ENCODE results near the gene TMEM100. TPM values are rescaled to one million over a fixed set of nuclear protein-coding genes. Genes with fewer than 3 reads are reported as not detected.

Gene TMEM100, protein sequence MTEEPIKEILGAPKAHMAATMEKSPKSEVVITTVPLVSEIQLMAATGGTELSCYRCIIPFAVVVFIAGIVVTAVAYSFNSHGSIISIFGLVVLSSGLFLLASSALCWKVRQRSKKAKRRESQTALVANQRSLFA
- total RNA-seq, result 10 to 100 TPM; 18.3 to 24.3 TPM
- long read RNA-seq, partial matches to known transcripts, result 0 of 9 reads
- long read RNA-seq, other reads (novel, unspliced or antisense), result 3 of 9 reads

DNA sequence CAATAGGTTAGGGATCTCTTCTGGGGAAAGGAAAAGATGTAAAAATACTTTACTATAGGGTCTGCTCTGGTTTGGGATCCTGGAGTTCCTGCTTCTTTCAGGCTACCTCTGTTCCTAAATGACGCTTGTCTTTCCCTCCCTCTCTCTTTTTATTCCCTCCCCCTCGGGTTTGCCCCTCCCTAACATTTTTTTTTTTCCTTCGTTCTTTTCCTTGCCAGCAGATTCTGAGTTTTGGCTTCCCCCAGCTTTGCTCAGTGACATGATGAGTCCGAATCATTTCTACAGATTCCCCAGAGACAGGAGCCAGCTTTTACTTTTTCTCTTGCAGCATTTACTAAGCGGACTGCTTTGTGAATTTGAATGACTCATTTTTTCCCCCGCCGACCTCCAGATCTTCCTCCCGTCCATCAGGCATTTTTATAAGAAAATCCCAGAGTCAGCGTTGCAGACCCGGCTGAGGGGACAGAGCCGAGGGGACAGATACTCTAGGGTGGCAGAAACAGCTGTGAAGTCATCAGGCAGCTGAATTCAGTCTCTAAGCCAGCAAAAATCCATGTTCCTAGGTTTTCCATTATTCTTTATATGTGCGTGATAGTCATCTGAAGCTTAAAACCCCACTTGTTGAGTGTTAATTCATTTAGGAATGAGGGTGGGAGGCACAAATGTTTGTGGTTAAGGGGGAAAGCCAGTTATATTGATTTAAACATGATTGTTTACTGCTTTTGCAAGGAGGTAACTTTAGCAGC lies at the start of gene TMEM100:
Gene TMEM100, minus strand, starts transcription at position 123 of the 746 bp plus-strand sequence. CDS start 1,794 bp downstream, outside the sequence.
- intact Hi-C loops (cut with DNase I), result loop anchor here in 1 of 2 donors (10.0 kb wide), 1 partner anchor 92 kb away; no protein-coding TSS in a partner anchor
- peak; percentile 62 to 64 for ATAC-seq
- DNase-seq, result peak; percentile 37

DNA sequence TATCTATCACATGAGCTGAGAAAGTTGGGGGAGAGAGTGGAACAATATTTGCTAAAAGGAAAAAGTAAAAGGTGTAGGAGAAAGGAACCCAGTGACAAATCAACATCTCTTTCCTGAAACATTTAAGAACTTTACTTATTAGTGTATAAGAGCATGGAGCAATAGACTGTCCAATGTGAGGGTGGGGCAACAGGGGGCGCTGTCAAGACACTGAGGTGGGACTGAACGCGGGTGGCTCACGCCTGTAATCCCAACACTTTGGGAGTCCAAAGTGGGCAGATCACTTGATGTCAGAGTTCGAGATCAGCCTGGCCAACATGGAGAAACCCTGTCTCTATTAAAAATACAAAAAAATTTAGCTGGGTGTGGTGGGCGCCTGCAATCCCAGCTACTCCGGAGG lies 49.4 kb upstream of the TMEM100 start:
- no peak for ATAC-seq

DNA sequence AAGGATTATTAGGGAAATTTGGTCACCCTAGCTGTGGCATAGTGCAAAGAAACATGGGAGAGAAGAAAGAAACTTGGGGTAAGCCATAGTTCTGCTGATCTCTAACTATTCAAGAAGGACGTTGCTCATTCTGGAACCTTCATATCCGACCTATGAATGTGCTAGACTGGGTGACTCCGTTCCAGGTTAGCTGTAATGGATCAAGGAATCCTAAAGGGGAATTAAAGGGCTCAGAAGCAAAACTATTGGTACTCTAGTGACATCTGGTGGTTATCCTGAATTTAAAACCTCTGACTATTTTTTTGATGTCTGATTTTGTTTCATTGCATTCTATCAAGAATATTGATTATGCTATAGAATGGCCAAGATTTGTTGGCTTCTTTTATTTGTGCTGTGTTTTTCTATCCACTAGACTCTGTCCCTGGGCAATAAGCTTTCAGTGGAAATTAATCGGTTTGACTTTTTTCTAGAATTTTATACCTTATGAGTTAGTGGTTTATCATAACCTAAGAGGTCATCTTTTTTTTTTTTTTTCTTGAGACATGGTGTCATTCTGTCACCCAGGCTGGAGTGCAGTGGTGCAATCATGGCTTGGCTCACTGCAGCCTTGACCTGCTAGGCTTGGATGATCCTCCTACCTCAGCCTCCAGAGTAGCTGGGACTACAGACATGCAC lies 47.7 kb upstream of the TMEM100 start:
- DNase-seq, result no peak
- intact Hi-C loops (cut with DNase I), result loop anchor here (2.0 to 5.0 kb wide), 2 partner anchors 238 to 244 kb away; no protein-coding TSS in a partner anchor
- ATAC-seq, result peak; percentile 71 to 77

More for the DNA sequence above, 49.4 kb upstream of the TMEM100 start:
- intact Hi-C loops (cut with DNase I), result loop anchor here in 1 of 2 donors (5.0 kb wide), 1 partner anchor 240 kb away; no protein-coding TSS in a partner anchor
- no peak for DNase-seq

DNA sequence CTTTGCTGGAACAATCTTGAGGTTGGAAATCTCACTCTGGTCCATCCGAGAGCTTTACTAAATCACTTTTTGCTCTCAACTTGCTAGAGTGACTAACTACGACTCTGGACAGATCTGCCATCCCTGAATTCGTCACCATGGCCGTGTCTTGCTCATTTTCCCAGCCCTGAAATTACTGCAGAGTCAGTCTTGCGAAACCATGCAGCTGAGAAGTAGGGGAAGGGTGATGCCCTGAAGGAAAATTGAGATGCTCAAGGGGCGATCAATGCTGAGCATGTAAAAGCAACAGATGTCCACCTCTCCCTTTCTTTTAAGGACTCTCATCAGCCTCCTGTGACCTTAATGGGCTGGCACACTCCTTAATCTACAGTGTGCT lies 46.9 kb upstream of the TMEM100 start:
- DNase-seq (peak; percentile 30), ATAC-seq (peak; percentile 60 to 75)
- intact Hi-C loops (cut with DNase I), result no loop called here

DNA sequence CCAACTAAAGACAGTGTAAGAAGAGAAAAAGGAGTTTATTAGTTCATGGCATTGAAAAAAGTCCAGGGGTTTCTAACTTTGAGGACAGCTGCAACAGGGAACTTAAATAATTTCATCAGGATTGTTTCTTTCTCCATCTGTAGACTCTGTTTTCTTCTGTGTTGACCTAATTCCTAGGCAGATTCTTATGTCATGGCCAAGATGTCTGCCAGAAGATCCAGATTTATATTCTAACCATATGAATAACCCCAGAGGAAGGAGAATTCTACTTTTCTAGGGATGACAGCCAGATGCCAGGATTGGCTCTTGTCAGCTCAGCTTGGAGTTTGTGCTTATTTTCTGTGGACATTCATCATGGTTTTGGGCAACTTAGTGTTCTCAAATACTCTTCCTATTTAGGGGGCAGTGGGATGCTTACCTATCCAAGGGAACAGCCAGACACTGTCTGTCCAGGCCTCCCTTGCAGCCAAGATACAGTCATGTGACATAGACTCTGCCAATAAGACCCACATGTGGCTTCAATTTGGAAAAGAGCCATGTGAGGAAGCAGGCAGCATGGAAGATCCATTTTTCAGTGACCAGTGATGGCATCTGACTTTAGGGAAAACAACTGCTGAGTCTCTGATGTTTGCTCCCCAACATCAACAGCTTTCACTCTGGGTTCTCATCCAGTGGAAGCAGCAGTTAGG lies 46.4 kb upstream of the TMEM100 start:
- intact Hi-C loops (cut with DNase I), result no loop called here
- no peak for DNase-seq
- peak in 1 of 2 donors; percentile 34 for ATAC-seq

DNA sequence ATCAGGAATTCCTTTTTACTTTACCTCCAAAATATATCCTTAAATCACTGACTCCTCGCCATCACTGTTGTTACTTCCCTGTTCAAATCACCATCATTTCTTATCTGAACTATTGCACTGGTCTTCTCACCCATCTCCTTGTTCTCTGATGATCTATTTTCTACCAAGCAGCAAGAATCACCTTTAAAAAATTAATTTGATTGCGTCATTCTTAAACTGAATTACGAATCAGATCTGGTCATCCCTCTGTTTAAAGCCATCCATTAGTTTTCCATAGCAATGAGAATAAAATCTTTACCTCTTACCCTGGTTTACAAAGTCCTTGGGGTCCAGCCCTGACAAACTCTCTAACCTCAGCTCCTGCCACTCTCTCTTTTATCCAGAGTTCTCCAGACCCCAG lies 42.8 kb upstream of the TMEM100 start:
- intact Hi-C loops (cut with DNase I), result no loop called here
- no peak for ATAC-seq
- DNase-seq, result no peak

DNA sequence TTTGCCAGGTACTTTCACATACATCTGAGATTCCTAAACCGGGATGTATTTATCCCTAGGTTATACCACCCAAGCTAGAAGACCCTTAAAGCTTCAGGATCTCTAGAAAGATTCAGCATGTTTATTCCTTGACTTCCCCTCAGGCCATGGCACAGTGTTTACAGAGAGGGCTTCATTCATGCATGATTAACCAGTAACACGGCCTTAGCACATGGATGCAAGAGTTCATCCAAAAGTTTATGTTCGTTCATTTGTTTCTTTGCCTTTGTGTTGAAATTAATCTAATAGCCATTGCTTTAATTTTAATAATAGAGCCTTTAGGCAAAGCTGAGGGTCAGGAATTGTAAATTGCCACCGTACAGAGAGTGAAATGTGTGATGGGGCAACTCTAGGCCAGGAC lies 41.9 kb upstream of the TMEM100 start:
- ATAC-seq (no peak), DNase-seq (no peak)
- intact Hi-C loops (cut with DNase I), result no loop called here

DNA sequence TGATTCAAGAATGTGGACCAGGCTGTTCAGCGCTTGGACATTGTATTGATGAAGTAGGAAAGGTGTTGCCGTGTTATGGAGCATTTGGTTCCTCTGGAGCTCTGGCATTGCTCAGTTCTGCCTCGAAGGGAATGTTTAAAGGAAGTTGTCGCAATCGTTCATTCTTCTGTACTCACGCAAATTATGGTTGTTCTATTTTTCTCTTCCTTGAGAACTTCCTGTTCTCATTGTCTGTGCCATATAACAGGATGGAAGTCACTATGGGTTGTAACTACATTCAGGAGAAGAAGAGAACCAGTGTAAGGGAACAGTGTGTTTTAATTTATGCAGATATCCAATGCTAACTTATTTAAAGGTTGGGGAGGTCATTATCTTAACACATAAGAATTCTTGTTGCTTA lies 41.2 kb upstream of the TMEM100 start:
- DNase-seq (no peak), ATAC-seq (no peak)
- intact Hi-C loops (cut with DNase I), result no loop called here

DNA sequence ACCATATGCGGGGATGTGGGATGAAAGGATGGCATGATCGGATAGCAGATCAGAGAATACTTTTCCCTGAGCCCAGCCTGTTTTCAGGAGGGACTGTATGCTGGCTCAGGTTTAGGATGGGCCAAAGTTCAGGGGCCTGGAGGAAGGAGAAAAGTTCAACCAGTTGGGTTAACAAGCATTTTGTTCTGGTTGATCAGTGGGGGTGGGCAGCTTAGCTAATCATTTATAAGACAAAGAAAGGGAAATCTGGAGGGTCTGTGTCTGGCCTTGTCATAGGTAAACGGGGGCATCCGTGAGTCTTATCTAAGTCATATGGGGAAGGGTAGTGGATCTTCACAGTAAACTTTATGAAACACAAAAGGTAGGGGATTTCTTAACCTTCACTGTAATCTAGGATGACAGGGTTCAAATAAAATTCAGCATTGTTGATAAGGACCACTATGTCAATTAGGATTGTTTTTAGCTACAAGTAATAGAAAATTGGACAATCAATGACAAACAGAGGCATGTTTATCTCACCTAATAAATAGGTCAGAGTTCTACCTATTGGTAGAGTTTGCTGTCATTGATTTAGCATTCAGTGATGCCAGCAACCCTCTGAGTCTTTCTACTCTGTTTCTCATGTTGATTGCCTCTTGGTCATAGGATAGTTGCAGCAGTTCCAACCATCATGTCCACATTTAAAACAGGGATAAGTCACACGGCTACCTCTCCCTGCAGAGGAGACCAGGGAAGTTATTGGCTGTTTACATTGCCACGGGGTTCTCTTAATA lies 39.6 kb upstream of the TMEM100 start:
- intact Hi-C loops (cut with DNase I), result no loop called here
- ATAC-seq, result no peak
- DNase-seq, result no peak

DNA sequence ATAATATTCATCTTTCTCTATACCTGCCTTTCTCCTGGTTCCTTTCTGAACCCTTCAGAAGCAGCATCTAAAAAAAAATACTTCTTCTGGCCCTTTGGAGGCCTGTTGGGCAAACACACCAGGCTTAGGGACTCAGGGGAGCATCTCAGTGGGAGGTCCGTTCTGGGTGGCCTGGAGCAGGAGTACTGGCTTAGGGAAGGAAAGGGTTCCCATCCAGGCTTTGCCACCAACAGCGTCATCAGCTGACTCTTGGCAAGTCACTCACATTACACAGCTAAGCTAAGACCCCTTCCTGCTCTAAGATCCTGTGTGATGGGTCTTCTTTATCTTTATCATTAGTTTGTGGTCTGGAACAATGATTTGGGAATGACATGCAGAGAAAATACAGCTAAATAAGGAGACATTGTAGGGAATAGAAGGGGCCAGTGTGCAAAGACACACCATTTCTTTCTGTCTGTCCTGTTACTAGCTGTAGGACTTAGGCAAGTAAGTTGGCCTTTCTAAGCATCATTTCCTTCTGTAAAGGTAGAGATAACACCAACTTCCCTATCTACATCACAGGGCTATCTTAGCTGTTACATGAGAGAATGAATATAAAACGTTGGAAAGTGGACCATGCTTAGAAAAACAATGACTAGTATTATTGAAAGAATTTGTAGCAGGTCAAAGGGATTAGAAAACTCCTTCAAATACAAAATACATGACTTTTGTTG lies 38.1 kb upstream of the TMEM100 start:
- intact Hi-C loops (cut with DNase I), result no loop called here
- DNase-seq, result no peak

DNA sequence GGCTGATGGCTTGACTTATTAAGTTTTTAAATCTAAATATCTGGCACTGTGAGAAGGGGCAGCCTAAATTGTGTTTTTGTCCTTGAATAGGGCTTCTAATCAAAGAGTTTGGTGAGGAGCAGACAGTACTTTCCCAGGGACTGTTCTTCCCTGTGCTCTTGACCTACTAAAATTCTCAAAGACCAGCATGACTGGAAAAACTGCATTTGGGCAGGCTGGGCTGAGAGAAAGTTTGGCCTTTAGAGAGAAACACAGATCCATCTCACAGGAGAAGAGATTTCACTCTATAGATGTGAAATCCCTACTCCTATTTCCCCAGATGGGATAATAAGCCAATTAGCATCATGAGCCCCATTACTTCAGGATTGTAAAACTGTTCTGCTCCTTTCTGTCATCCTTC lies 35.5 kb upstream of the TMEM100 start:
- intact Hi-C loops (cut with DNase I), result no loop called here
- ATAC-seq, result no peak
- no peak for DNase-seq

More for the DNA sequence above, 38.1 kb upstream of the TMEM100 start:
- no peak for ATAC-seq

DNA sequence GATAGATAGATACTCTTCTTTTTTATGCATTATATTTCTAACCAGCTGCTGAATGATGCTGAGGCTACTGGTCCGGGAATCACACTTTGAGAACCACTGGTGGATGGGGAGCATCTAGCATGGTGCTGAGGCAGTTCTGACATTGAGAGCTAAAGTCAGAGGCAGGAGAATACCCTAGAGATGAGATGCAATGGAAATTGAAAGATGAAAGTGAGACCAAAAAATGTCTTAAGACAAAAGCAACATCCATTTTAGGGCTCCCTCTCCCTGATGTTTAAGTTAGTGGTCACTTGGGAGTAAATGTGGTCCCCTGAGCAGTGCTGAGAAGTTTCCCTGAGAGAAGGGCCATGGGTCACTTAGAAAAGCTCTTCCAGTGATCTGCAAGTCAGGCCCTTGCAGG lies 35.0 kb upstream of the TMEM100 start:
- ATAC-seq (no peak), DNase-seq (no peak)
- intact Hi-C loops (cut with DNase I), result no loop called here

DNA sequence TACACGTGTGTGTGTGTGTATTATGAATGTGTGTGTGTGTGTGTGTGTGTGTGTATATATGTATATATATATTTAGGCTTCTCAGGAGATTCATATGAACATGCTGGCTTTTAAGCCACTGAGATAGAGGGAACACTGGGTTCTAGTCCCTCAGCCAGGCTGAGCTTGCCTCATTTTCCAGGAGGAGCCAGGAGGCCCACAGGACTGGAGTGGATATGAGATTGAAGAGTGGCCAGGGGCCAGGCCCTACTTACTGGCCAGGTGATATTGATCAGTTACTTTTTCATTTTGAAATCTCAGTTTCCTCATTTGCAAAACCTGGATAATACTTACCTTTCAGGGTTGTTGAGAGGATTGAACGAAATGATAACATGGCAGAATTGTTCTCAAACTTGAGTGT lies 34.0 kb upstream of the TMEM100 start:
- DNase-seq (no peak), ATAC-seq (no peak)
- intact Hi-C loops (cut with DNase I), result no loop called here

DNA sequence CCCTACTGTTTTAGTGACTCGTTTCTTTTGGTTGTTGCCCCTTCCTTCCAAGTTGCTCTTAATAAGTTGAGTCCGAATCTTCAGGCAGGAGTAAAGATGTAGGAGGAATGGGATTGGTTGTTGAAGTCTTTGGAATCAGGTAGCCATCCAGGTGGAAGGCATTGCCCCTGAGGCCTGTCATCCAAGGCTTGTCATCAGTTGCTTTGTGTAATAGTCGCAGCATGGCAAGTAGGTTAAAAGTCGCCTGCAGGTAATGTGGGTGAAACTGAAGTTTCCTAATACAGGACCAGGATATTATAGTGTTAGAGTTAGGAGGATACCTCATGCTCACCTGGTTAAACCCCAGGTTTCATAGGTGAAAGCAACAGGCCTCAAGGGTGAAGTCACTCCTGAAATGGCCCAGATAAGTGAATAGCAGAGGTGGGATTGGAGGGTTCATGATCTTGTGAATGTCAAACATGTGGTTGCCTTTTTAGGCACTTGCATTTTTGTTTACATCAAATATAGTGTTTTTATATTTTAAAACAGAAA lies 29.1 kb upstream of the TMEM100 start:
- DNase-seq, result no peak
- ATAC-seq, result no peak
- intact Hi-C loops (cut with DNase I), result no loop called here

DNA sequence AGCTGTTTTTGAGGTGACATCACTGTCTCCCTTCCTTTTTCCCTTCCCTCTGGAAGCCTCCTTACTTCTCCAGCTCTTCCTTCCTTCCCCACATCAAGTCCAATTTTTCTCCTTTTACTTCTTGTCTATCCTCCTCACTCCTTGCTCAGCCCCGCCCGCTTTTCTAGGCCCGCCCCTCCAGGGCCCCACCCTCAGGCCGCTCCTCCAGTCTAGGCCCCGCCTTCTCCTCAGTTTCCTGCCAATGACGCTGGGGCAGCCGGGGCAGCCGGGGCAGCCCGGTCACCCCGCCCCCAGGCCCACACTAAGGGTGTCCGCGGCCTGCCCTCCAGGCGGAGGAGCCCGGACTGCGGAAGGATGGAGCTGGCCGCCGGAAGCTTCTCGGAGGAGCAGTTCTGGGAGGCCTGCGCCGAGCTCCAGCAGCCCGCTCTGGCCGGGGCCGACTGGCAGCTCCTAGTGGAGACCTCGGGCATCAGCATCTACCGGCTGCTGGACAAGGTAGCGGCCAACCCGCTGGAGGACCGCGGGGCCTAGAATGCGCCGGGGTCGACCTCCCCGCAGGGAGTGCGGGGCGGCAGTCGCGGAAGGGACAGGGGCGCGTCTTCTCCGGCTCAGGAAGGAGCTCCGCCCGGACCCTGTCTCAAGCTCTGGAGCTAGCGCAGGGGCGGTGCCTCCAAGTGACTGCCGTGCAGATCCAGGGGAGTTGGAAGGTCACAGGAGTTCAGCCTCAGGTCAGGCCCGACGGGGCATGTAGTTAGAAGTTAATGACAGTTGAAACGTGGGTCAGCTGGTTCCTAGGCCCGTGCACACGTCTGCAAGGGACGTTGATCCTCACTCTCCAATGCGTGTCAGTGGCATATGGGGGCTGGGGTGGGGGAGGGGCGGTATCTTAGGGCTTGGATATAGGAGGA lies 28.3 kb upstream of the TMEM100 start, which contains the start of gene PCTP:
Gene PCTP, plus strand, starts transcription at position 302 of the 908 bp plus-strand sequence. Its CDS starts 53 bp downstream, at position 355.
- intact Hi-C loops (cut with DNase I), result no loop called here
- ATAC-seq, result peak; percentile 100

DNA sequence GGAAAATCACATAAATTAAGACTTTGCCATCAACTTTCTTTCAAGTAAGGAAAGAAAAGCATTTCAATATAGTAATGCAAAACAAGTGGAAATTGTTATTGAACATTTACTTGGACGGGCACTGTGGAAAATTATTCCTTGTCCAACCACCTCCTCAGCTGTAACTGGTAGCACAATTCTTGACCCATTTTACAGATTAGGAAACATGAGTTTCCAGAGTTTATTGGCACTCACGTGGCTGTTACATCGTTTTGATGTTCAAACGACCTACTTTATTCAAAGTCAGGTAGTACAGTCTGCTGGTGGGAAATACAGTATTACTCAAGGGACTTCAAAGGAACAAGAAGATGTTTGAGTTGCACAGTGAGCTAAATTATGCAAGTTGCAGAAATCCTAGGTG lies 27.3 kb upstream of the TMEM100 start:
- ATAC-seq (no peak), DNase-seq (no peak)
- intact Hi-C loops (cut with DNase I), result no loop called here

More for the DNA sequence above, 28.3 kb upstream of the TMEM100 start, which contains the start of gene PCTP:
- peak; percentile 97 for DNase-seq

DNA sequence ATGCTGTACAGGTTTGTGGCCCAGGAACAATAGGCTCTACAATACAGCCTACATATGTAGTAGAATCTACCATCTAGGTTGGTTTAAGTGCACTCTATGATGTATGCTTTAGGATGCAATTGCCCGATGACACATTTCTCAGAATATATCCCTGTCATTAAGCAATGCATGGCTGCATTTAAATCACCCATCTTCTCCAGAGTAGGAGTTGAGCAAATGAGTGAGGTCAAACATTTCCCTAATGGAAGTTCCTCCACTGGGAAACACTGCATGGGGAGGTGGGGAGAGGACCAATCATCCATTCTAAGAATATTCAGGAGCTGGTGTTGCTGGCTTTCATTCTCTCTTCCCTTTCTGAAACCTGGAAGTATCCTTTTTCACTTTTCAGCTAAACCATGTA lies 26.2 kb upstream of the TMEM100 start:
- intact Hi-C loops (cut with DNase I), result no loop called here
- ATAC-seq (no peak), DNase-seq (no peak)

All from left cardiac atrium (tissue), 4 donors.